HepG2 (cell line): ENCODE data around the gene UNC13D. TPM values are rescaled to one million over a fixed set of nuclear protein-coding genes. Genes with fewer than 3 reads are reported as not detected.

ENCODE experiments used
- CAMTA2 ChIP-seq: sonication (generic); formaldehyde crosslinking; IDR thresholded peaks from 2 replicates; pipeline ENCODE4 v1.4.0; 2020; ENCODE audit warnings: mild to moderate bottlenecking, missing genetic modification reagents, borderline replicate concordance
- ELF4 ChIP-seq: sonication (generic); formaldehyde crosslinking; IDR thresholded peaks from 2 replicates; pipeline ENCODE4 v1.5.0; 2020; ENCODE audit warnings: missing genetic modification reagents, mild to moderate bottlenecking, moderate library complexity, borderline replicate concordance
- HCFC1 ChIP-seq: fragments of 150-350 bp; IDR thresholded peaks from 2 replicates; pipeline ENCODE4 v1.6.1; 2014; ENCODE audit warnings: low read depth, low read length
- MAZ ChIP-seq, 2 experiments: sonication (generic) in 1 of 2; formaldehyde crosslinking in 1 of 2; IDR thresholded peaks; 2 replicates each; pipeline versions ENCODE4 v1.5.0 to v1.6.1; 2012 to 2020; ENCODE audit warnings: low read depth in 2 of 2, mild to moderate bottlenecking in 2 of 2, borderline replicate concordance in 1 of 2, improper control_type of control experiment in 1 of 2, low read length in 1 of 2, missing genetic modification reagents in 1 of 2, moderate library complexity in 1 of 2
- MTF1 ChIP-seq: sonication (generic); formaldehyde crosslinking; IDR thresholded peaks from 2 replicates; pipeline ENCODE4 v1.5.0; 2020; ENCODE audit warnings: missing genetic modification reagents
- MTF2 ChIP-seq: sonication (generic); formaldehyde crosslinking; IDR thresholded peaks from 2 replicates; pipeline ENCODE4 v1.5.0; 2020; ENCODE audit warnings: missing genetic modification reagents, borderline replicate concordance
- NFE2L2 ChIP-seq: fragments of 150-350 bp; IDR thresholded peaks from 2 replicates; pipeline ENCODE4 v1.6.1; 2014; ENCODE audit warnings: low read length
- NFIC ChIP-seq: IDR thresholded peaks from 2 replicates; pipeline ENCODE4 v1.6.1; 2012; ENCODE audit warnings: mild to moderate bottlenecking, low read length, inconsistent platforms
- NFYC ChIP-seq: IDR thresholded peaks from 2 replicates; pipeline ENCODE4 v1.6.1; 2016; ENCODE audit warnings: missing genetic modification reagents, missing compliant biosample characterization
- POLR2AphosphoS2 ChIP-seq: IDR thresholded peaks from 2 replicates; pipeline ENCODE4 v1.6.1; 2011; ENCODE audit warnings: low read depth, low read length, improper control_type of control experiment
- RCOR2 ChIP-seq: IDR thresholded peaks from 2 replicates; pipeline ENCODE4 v1.6.1; 2016; ENCODE audit warnings: missing biosample characterization, missing genetic modification reagents
- SATB2 ChIP-seq: sonication (generic); formaldehyde crosslinking; IDR thresholded peaks from 2 replicates; pipeline ENCODE4 v1.5.0; 2020; ENCODE audit warnings: missing genetic modification reagents
- SMAD9 ChIP-seq: sonication (generic); formaldehyde crosslinking; IDR thresholded peaks from 2 replicates; pipeline ENCODE4 v1.5.1; 2020; ENCODE audit warnings: mild to moderate bottlenecking, missing genetic modification reagents
- SRSF1 ChIP-seq: fragments of 200-400 bp; formaldehyde crosslinking; optimal IDR thresholded peaks from 2 replicates; pipeline ENCODE3; 2017; ENCODE audit warnings: mild to moderate bottlenecking, low read depth, low read length, moderate library complexity
- STAG1 ChIP-seq: sonication (generic); formaldehyde crosslinking; IDR thresholded peaks from 2 replicates; pipeline ENCODE4 v1.4.0; 2020; ENCODE audit warnings: missing genetic modification reagents
- polyA plus RNA-seq, 8 experiments: library from polyadenylated mRNA; depleted of rRNA in 3 of 8; stranded (reverse) in 7 of 8; unstranded in 1 of 8; fragments of >200 nt; fragmentation: Illumina TruSeq in 4 of 8; extraction: Trizol in 4 of 8; gene quantifications; 2 replicates each; pipeline versions ENCODE4 v1.2.1 to v1.2.3, GENCODE V29; 2011 to 2016; ENCODE audit warnings: low read depth in 4 of 8, missing spikeins in 1 of 8, mixed read lengths in 1 of 8; ENCODE audit not compliant: insufficient read depth in 1 of 8
- total RNA-seq, 5 experiments: library from RNA; depleted of rRNA; stranded (reverse); fragments of >200 nt; fragmentation: Illumina TruSeq; extraction: Trizol; gene quantifications; 2 replicates each; pipeline ENCODE4 v1.2.3, GENCODE V29; 2016; ENCODE audit warnings: low read depth in 1 of 5
- TF ChIP-seq, protein P1 (sequence below): sonication (generic); formaldehyde crosslinking; IDR thresholded peaks from 2 replicates; pipeline ENCODE4 v1.5.0; 2020; ENCODE audit warnings: missing genetic modification reagents, mild to moderate bottlenecking, borderline replicate concordance
- TF ChIP-seq, protein P2 (sequence below): IDR thresholded peaks from 2 replicates; pipeline ENCODE4 v1.6.1; 2016; ENCODE audit warnings: low read depth, control low read depth
- TF ChIP-seq, protein P3 (sequence below), 2 experiments: sonication (generic) in 1 of 2; formaldehyde crosslinking in 1 of 2; IDR thresholded peaks; 2 replicates each; pipeline versions ENCODE4 v1.4.0 to v1.6.1; 2018 to 2020; ENCODE audit warnings: missing genetic modification reagents in 2 of 2, borderline replicate concordance in 1 of 2, low read depth in 1 of 2, mild to moderate bottlenecking in 1 of 2, missing biosample characterization in 1 of 2
- TF ChIP-seq, protein P4 (sequence below): sonication (generic); formaldehyde crosslinking; IDR thresholded peaks from 2 replicates; pipeline ENCODE4 v1.4.0; 2020; ENCODE audit warnings: missing genetic modification reagents, borderline replicate concordance

UNC13D gene
- total and polyA plus RNA-seq, 2 of the 13 experiments (the other 11 are each of a cell fraction or from before 2014, with no cell fraction given), result 29.7 to 42.7 TPM

DNA sequence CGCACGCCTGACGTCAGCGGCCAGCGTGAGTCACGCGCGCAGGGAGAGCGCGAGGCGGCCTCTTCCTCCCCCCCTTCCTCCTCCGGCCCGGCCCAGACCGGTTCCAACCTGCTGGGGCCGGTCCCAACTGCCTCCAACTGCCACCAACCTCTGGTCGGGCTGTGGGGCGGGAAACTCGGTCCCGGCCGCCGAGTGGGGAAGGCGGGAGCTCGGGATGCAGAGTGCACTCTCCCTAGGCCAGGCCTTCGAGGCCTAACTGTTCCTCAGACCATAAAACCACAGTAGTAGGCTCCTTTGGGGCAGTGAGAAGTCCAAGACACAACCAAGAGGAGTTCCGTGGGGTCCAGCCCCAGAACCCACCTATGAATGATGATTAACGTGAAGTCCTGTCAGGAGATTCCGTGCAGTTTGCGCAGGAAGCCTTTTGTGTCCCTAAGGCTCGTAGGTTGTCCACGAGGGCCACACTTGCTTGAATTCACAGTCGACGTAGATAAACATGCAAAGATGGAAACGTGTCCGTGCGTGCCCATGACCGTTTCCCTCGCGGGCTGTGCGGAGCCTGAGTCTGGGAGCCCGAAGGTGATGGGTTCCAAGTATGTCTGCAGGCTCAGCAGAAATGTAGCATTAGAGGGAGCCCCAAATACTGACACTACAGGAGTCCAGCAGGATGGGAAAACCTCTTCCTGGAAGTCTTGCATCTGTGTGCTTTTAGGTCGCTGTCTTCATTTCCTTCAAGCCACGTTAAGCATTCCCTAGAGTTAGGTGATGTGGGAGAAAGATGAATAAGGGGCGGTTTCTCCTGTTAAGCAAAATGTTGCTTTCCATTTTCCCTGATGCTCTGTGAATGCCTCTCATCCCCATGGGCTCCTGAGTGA is 59.0 kb downstream of the UNC13D start (continued):
- TF ChIP-seq HCFC1 (no peak), STAG1 (CRISPR knock-in tag) (no peak; the same call in 1 of the 2 replicates), SMAD9 (CRISPR knock-in tag) (no peak), SATB2 (CRISPR knock-in tag) (no peak), MTF1 (CRISPR knock-in tag) (0 out of 2 replicates have a peak, but pooled peaks have one; percentile 58), CAMTA2 (CRISPR knock-in tag) (no peak), POLR2AphosphoS2 (no peak), NFE2L2 (no peak), ELF4 (peak; percentile 28; the same call in 1 of the 2 replicates), MAZ (IDR thresholded peaks at IDR 0.05; ENCODE audit: borderline replicate concordance, low read depth, low read length) (no peak; the same call in 1 of the 2 replicates), MAZ (CRISPR knock-in tag; IDR thresholded peaks at IDR 0.05; ENCODE audit: low read depth) (peak; percentile 86), NFIC (no peak; the same call in 1 of the 2 replicates), SRSF1 (no peak), MTF2 (peak; percentile 63; the same call in 1 of the 2 replicates), RCOR2 (CRISPR knock-in tag) (peak; percentile 57), NFYC (CRISPR knock-in tag) (0 out of 2 replicates have a peak, but pooled peaks have one; percentile 15)
- TF ChIP-seq, protein P1, sequence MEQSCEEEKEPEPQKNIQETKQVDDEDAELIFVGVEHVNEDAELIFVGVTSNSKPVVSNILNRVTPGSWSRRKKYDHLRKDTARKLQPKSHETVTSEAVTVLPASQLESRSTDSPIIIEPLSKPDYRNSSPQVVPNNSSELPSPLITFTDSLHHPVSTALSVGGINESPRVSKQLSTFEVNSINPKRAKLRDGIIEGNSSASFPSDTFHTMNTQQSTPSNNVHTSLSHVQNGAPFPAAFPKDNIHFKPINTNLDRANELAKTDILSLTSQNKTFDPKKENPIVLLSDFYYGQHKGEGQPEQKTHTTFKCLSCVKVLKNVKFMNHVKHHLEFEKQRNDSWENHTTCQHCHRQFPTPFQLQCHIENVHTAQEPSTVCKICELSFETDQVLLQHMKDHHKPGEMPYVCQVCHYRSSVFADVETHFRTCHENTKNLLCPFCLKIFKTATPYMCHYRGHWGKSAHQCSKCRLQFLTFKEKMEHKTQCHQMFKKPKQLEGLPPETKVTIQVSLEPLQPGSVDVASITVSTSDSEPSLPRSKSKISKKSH, result peak; percentile 86; the same call in 1 of the 2 replicates
- TF ChIP-seq, protein P2, sequence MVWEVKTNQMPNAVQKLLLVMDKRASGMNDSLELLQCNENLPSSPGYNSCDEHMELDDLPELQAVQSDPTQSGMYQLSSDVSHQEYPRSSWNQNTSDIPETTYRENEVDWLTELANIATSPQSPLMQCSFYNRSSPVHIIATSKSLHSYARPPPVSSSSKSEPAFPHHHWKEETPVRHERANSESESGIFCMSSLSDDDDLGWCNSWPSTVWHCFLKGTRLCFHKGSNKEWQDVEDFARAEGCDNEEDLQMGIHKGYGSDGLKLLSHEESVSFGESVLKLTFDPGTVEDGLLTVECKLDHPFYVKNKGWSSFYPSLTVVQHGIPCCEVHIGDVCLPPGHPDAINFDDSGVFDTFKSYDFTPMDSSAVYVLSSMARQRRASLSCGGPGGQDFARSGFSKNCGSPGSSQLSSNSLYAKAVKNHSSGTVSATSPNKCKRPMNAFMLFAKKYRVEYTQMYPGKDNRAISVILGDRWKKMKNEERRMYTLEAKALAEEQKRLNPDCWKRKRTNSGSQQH, result 0 out of 2 replicates have a peak, but pooled peaks have one; percentile 47
- TF ChIP-seq, protein P3, sequence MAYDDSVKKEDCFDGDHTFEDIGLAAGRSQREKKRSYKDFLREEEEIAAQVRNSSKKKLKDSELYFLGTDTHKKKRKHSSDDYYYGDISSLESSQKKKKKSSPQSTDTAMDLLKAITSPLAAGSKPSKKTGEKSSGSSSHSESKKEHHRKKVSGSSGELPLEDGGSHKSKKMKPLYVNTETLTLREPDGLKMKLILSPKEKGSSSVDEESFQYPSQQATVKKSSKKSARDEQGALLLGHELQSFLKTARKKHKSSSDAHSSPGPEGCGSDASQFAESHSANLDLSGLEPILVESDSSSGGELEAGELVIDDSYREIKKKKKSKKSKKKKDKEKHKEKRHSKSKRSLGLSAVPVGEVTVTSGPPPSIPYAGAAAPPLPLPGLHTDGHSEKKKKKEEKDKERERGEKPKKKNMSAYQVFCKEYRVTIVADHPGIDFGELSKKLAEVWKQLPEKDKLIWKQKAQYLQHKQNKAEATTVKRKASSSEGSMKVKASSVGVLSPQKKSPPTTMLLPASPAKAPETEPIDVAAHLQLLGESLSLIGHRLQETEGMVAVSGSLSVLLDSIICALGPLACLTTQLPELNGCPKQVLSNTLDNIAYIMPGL (CRISPR knock-in tag; IDR thresholded peaks at IDR 0.05; ENCODE audit: borderline replicate concordance in 1 of 2, low read depth in 1 of 2), result peak in 1 of 2 experiments; percentile 92; a peak in 3 of 4 replicates
- TF ChIP-seq, protein P4, sequence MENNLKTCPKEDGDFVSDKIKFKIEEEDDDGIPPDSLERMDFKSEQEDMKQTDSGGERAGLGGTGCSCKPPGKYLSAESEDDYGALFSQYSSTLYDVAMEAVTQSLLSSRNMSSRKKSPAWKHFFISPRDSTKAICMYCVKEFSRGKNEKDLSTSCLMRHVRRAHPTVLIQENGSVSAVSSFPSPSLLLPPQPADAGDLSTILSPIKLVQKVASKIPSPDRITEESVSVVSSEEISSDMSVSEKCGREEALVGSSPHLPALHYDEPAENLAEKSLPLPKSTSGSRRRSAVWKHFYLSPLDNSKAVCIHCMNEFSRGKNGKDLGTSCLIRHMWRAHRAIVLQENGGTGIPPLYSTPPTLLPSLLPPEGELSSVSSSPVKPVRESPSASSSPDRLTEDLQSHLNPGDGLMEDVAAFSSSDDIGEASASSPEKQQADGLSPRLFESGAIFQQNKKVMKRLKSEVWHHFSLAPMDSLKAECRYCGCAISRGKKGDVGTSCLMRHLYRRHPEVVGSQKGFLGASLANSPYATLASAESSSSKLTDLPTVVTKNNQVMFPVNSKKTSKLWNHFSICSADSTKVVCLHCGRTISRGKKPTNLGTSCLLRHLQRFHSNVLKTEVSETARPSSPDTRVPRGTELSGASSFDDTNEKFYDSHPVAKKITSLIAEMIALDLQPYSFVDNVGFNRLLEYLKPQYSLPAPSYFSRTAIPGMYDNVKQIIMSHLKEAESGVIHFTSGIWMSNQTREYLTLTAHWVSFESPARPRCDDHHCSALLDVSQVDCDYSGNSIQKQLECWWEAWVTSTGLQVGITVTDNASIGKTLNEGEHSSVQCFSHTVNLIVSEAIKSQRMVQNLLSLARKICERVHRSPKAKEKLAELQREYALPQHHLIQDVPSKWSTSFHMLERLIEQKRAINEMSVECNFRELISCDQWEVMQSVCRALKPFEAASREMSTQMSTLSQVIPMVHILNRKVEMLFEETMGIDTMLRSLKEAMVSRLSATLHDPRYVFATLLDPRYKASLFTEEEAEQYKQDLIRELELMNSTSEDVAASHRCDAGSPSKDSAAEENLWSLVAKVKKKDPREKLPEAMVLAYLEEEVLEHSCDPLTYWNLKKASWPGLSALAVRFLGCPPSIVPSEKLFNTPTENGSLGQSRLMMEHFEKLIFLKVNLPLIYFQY (CRISPR knock-in tag), result peak; percentile 98
